Ectodermal cell (in vitro differentiated cells): ENCODE measurements around the gene OAF.

Source experiments
- H3K27ac ChIP-seq: 2 replicates; pipeline ENCODE4 v1.7.0; 2013; ENCODE audit warnings: mild to moderate bottlenecking, low read depth, low read length; ENCODE audit not compliant: insufficient read depth, poor library complexity, severe bottlenecking
- H3K27me3 ChIP-seq: 2 replicates; pipeline ENCODE4 v1.7.0; 2013; ENCODE audit warnings: mild to moderate bottlenecking, low read length; ENCODE audit not compliant: insufficient read depth, control insufficient read depth, poor library complexity, severe bottlenecking
- H3K36me3 ChIP-seq: one replicate; pipeline ENCODE4 v1.7.0; 2013; ENCODE audit warnings: low read length; ENCODE audit not compliant: control insufficient read depth, insufficient read depth
- H3K4me1 ChIP-seq: one replicate; pipeline ENCODE4 v1.7.0; 2013; ENCODE audit warnings: low read length; ENCODE audit not compliant: control insufficient read depth, insufficient read depth
- H3K4me3 ChIP-seq: 2 replicates; pipeline ENCODE4 v1.7.0; 2013; ENCODE audit warnings: low read depth, low read length, control low read depth; ENCODE audit not compliant: insufficient read depth
- H3K9me3 ChIP-seq: 2 replicates; pipeline ENCODE4 v1.7.0; 2013; ENCODE audit warnings: mild to moderate bottlenecking, low read length, moderate library complexity; ENCODE audit not compliant: control insufficient read depth
- WGBS, 2 experiments: methylation state at CpG; one replicate each; pipeline ENCODE4 v1.1.7; 2013; ENCODE audit warnings: missing lambda C conversion rate in 2 of 2; 5-methylcytosine and 5-hydroxymethylcytosine counted together

OAF gene

DNA sequence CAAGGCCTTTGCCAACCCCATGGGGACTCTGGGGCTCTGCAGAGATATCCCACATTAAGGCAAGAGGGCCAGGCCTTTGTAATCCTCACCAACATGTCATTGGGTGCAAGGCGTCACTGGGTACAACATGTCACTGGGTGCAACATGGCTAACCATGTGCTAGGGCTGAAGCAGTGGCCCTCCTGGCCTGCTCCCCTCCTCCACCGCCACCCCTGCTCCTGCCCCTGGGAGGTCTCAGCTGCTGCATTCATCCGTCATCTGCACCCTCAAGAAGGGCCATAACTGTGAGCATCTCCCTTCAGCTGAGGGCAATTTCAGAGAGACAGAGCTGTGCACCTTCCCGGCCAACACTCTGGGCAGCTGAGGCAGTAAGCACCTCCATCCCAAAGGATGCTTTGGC lies 16.7 kb upstream of the OAF start:
- H3K4me1 ChIP-seq = peaks cover 45% of the 10 kb centered on the region
- peaks cover 29% of the 10 kb centered on the region for H3K27me3 ChIP-seq
- no peak overlapping the region for H3K27ac ChIP-seq
- no peaks in the 10 kb centered on the region for H3K36me3 ChIP-seq
- 93 to 95% methylated on average over 4 of the region's 4 CpGs for WGBS, 2 experiments
- H3K9me3 ChIP-seq = no peaks in the 10 kb centered on the region
- no peak overlapping the region for H3K4me3 ChIP-seq

DNA sequence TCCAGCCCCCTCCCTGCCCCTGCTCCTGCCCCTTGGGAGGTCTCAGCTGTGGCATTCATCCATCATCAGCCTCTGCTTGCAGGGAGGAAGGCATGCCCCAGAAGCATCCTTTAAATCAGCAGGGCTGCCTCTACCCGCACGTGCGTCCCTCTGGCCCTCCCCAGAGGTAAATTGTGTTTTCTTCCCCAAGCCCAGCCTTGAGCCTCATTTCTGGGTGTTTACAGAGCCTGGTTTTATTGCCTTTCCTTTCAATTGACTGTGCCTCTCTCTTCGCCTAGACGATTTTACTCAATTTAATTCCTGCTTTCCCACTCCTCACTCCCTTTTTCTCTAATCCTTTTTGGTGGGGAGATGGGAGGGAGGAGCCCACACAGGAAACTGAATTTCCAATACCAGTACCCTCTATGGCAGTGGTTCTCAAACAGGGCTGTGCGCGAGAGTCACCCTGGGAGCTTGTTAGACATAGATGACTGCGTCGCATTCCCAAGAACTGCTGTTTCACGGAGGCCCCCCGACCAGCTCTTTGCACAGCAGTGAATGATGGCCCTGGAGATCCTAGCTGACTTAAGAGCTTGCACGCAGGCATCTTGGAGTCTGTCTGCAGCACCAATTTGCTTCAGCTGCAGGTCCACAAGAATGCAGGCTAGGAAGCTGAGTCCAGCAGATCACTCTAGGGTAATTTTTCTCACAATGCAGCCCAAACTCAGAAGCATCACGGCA lies 15.1 kb upstream of the OAF start:
- no peaks in the 10 kb centered on the region for H3K9me3 ChIP-seq
- H3K36me3 ChIP-seq = no peaks in the 10 kb centered on the region
- H3K4me3 ChIP-seq = no peak overlapping the region
- no peak overlapping the region for H3K27ac ChIP-seq
- 56 to 61% methylated on average over 13 of the region's 13 CpGs for WGBS, 2 experiments
- peaks cover 45% of the 10 kb centered on the region for H3K4me1 ChIP-seq
- H3K27me3 ChIP-seq = peaks cover 43% of the 10 kb centered on the region

- Histone ChIP-seq H3K27ac (no peak overlapping the region), H3K27me3 (peaks cover 53% of the 10 kb centered on the region), H3K4me1 (peaks cover 41% of the 10 kb centered on the region), H3K9me3 (no peaks in the 10 kb centered on the region), H3K36me3 (no peaks in the 10 kb centered on the region), H3K4me3 (no peak overlapping the region)
- WGBS, 2 experiments = 87 to 90% methylated on average over 6 of the region's 6 CpGs
Observed at GRCh38 chr11:120196826-120197225, 14.0 kb upstream of the OAF start.

GRCh38 chr11:120197251-120197891 lies 13.5 kb upstream of the OAF start:
- H3K4me3 ChIP-seq = no peak overlapping the region
- no peaks in the 10 kb centered on the region for H3K9me3 ChIP-seq
- peaks cover 53% of the 10 kb centered on the region for H3K27me3 ChIP-seq
- no peak overlapping the region for H3K27ac ChIP-seq
- 28 to 31% methylated on average over 12 to 14 of the region's 14 CpGs for WGBS, 2 experiments
- H3K36me3 ChIP-seq = no peaks in the 10 kb centered on the region
- peaks cover 40% of the 10 kb centered on the region for H3K4me1 ChIP-seq

GRCh38 chr11:120197977-120198376 lies 12.9 kb upstream of the OAF start:
- 15 to 17% methylated on average over 9 of the region's 9 CpGs for WGBS, 2 experiments
- Histone ChIP-seq H3K27me3 (peaks cover 51% of the 10 kb centered on the region), H3K4me1 (peaks cover 40% of the 10 kb centered on the region), H3K36me3 (no peaks in the 10 kb centered on the region), H3K4me3 (no peak overlapping the region), H3K27ac (no peak overlapping the region), H3K9me3 (no peaks in the 10 kb centered on the region)

- no peak overlapping the region for H3K4me3 ChIP-seq
- H3K4me1 ChIP-seq = peaks cover 40% of the 10 kb centered on the region
- no peaks in the 10 kb centered on the region for H3K36me3 ChIP-seq
- WGBS, 2 experiments = 81 to 82% methylated on average over 5 of the region's 5 CpGs
- H3K9me3 ChIP-seq = no peaks in the 10 kb centered on the region
- peaks cover 47% of the 10 kb centered on the region for H3K27me3 ChIP-seq
- H3K27ac ChIP-seq = no peak overlapping the region
Observed at GRCh38 chr11:120198403-120198786, 12.4 kb upstream of the OAF start.

DNA sequence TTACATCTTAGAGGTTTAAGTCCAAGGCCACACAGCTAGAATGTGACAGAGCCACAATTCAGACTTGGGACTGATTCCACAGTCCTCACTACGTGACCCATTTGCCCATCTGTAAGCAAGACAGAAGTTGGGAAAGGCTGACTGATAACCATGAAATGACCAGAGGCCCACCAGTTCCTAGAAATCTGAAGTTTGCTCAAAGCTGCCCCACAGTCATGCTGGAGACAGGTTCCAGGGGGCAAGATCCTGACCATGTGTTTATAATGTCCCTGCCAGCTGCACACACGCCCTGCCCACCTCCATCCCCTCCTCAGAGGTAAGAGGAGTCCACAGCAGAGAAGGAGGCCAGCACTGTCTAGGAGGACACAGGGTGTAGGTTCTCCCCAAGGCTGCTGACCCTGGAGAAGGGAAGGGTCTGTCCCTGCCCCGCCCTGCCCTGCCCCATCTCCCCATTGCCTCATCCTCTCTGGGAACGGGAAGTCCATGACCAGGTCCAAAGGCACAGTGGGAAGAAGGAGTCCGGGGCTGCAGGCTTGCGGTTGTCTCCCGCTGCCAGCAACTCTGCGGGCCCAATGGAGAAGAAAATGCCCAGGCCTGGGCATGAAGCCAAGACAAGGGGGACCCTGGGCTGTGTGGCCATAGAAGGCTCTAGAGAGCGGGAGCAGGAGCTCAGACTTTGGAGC lies 11.9 kb upstream of the OAF start:
- WGBS, 2 experiments = 90 to 94% methylated on average over 9 of the region's 9 CpGs
- Histone ChIP-seq H3K4me3 (no peak overlapping the region), H3K27me3 (peaks cover 45% of the 10 kb centered on the region)

DNA sequence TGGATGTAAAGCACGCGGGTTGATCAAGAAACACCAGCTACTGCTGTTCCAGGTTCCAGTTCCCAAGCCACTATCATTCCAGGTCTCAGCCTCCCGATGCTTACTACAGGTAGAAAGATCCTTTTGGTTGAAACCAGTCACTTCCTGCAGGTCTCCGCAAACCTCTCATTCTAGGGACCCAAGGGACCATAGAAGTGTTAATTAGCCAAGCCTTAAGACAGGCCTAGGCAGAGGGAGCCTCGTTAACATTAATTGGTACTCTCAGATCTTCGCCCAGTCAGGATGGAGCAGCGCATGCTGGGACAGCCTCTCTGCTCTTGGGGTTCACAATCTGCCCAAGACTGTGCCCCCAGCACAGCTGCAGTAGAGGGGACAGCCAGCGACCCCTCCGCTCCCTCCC lies 11.2 kb upstream of the OAF start:
- H3K27me3 ChIP-seq = peaks cover 45% of the 10 kb centered on the region
- no peak overlapping the region for H3K27ac ChIP-seq
- peaks cover 40% of the 10 kb centered on the region for H3K4me1 ChIP-seq
- no peak overlapping the region for H3K4me3 ChIP-seq
- H3K36me3 ChIP-seq = no peaks in the 10 kb centered on the region
- no peaks in the 10 kb centered on the region for H3K9me3 ChIP-seq
- WGBS, 2 experiments = 64 to 68% methylated on average over 9 of the region's 9 CpGs

More for the DNA sequence above, 11.9 kb upstream of the OAF start:
- Histone ChIP-seq H3K9me3 (no peaks in the 10 kb centered on the region), H3K27ac (no peak overlapping the region), H3K4me1 (peaks cover 40% of the 10 kb centered on the region), H3K36me3 (no peaks in the 10 kb centered on the region)

DNA sequence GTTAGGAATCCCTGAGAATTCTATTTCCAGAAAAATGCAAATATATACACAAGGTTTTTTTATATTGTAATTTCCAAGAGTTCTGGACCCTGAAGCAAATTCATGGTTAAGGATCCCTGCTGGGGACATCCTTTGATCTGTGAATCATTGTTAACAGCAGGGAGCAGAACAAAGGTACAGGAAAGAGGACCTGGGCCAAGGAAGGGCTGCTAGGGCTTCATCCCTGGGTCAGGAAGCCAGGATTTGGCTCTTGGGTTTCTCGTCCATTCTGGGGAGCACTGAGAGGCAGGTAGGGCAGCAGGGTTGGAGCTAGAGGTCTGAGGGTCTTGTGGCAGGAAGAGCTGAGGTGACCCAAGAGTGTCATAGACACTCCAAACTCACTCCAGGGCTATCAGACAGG lies 10.2 kb upstream of the OAF start:
- Histone ChIP-seq H3K36me3 (no peaks in the 10 kb centered on the region), H3K4me1 (peaks cover 32% of the 10 kb centered on the region), H3K4me3 (no peak overlapping the region), H3K27me3 (peaks cover 45% of the 10 kb centered on the region), H3K27ac (no peak overlapping the region), H3K9me3 (no peaks in the 10 kb centered on the region)
- 69 to 79% methylated on average over 1 of the region's 1 CpG for WGBS, 2 experiments

DNA sequence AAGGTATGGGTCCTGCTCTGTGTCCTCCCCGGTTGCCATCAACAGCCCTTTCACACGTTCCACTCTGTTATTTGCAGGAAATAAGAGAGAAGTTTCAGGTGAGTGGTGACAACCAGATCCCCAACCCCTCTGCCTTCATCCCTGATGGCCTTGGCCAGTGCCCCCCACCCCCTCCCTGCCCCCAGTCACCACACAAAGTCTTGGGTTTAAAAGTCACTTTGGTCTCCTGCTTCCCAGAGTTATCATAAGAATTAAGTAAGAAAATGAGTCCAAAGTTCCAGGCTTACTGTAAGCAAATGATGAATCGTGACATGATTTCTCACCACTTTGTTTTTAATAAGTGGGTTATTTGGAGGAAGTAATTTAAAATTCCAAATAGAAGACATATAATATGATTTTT lies 9.2 kb upstream of the OAF start:
- Histone ChIP-seq H3K9me3 (no peaks in the 10 kb centered on the region), H3K36me3 (no peaks in the 10 kb centered on the region), H3K4me3 (no peak overlapping the region), H3K27ac (no peak overlapping the region), H3K27me3 (peaks cover 38% of the 10 kb centered on the region), H3K4me1 (peaks cover 22% of the 10 kb centered on the region)
- 77 to 81% methylated on average over 3 of the region's 3 CpGs for WGBS, 2 experiments
